Chondrocyte (in vitro differentiated cells): ENCODE measurements around the gene PTH1R. TPM values are rescaled to one million over a fixed set of nuclear protein-coding genes. Genes with fewer than 3 reads are reported as not detected.

ENCODE experiments used
- DNase-seq: peaks from one replicate; pipeline ENCODE4 v3.0.0; 2021; ENCODE audit warnings: mixed read lengths, low spot score
- H3K27ac Mint-ChIP-seq: one replicate; pipeline ENCODE4 v1.8.0; 2021; ENCODE audit warnings: mild to moderate bottlenecking, moderate library complexity, mixed read lengths; ENCODE audit not compliant: unreplicated experiment
- H3K27me3 Mint-ChIP-seq: 2 replicates; pipeline ENCODE4 v1.8.0; 2021; ENCODE audit warnings: low read depth, mixed read lengths
- H3K36me3 Mint-ChIP-seq: 2 replicates; pipeline ENCODE4 v1.8.0; 2021; ENCODE audit warnings: low read depth, mixed read lengths
- H3K4me1 Mint-ChIP-seq: 2 replicates; pipeline ENCODE4 v1.8.0; 2021; ENCODE audit warnings: low read depth, mild to moderate bottlenecking, mixed read lengths
- H3K4me3 Mint-ChIP-seq: one replicate; pipeline ENCODE4 v1.8.0; 2021; ENCODE audit warnings: mild to moderate bottlenecking, moderate library complexity, mixed read lengths; ENCODE audit not compliant: unreplicated experiment
- H3K9me3 Mint-ChIP-seq: 2 replicates; pipeline ENCODE4 v1.8.0; 2021; ENCODE audit warnings: low read depth, mixed read lengths
- total RNA-seq: library from RNA; stranded (reverse); gene quantifications from 3 replicates; pipeline ENCODE4 v1.2.1, GENCODE V29; 2021
- TF ChIP-seq, protein P1 (sequence below): fragments of 200-600 bp; sonication (generic); IDR thresholded peaks from 2 replicates; pipeline ENCODE4 v1.5.0; 2021; ENCODE audit warnings: antibody characterized with exemption, mild to moderate bottlenecking, moderate library complexity

PTH1R gene
- total RNA-seq, 1 donor from 2014 or later = 3.1 TPM

DNA sequence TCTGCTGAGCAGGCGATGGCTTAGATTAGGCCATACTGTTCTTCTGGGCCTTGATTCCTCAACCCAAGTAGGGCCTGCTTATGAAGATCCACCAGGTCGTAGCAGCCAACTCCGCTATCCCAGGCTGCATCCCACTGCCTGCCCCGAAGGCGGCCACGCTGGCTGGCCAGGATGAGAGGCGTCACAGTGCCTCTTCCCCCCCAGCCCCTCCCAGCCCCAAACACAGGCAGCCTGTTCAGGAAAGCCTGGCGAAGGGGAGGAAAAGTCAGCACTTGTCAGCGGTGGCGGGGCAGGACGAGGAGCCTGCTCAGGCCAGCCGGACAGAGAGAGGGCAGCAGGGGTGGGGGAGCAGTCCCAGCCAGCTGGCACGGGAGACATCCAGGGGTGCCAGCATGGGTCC, 11.2 kb downstream of the PTH1R start:
- no peak for DNase-seq
- Mint-ChIP-seq H3K27me3 (peaks cover 4% of the 10 kb centered on the region), H3K36me3 (no peaks in the 10 kb centered on the region), H3K27ac (no peak overlapping the region), H3K9me3 (no peaks in the 10 kb centered on the region), H3K4me1 (peaks cover 27% of the 10 kb centered on the region), H3K4me3 (no peak overlapping the region)
- TF ChIP-seq, protein P1, sequence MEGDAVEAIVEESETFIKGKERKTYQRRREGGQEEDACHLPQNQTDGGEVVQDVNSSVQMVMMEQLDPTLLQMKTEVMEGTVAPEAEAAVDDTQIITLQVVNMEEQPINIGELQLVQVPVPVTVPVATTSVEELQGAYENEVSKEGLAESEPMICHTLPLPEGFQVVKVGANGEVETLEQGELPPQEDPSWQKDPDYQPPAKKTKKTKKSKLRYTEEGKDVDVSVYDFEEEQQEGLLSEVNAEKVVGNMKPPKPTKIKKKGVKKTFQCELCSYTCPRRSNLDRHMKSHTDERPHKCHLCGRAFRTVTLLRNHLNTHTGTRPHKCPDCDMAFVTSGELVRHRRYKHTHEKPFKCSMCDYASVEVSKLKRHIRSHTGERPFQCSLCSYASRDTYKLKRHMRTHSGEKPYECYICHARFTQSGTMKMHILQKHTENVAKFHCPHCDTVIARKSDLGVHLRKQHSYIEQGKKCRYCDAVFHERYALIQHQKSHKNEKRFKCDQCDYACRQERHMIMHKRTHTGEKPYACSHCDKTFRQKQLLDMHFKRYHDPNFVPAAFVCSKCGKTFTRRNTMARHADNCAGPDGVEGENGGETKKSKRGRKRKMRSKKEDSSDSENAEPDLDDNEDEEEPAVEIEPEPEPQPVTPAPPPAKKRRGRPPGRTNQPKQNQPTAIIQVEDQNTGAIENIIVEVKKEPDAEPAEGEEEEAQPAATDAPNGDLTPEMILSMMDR = no peak

DNA sequence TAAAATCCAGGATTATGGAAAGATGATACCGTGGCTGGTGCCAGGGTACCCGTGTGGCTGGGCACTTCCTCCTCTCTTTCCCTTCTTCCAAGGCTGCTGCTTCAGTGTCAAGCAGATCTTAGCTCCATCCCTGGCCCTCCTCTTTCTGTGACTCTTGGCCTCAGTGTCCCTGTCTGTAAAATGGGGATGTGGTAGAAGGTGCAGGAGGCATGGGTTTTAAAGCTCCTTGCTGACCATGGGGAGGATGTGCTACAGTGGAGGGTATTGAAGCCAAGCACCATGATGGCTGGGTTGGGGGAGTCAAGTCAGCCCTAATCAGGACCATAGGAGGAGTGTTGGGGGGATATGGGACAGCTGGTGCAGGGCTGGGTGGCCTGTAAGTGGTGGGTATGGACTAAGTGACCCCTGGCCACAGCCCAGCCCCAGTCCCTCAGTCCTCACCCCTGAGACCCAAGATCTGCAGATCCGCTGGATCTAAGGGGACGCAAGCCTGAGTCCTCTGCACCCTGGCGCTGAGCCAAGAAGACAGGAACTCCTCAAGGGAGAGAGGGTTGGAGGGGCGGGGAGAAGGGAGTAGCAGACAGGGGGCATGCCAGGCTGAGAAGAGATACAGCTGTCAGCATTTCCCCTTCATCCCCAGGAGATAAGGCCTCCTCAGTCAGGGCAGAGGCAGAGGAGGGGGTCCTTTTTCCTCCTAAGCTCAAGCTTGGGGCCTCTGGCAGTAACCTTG, 12.0 kb downstream of the PTH1R start:
- no peak for DNase-seq
- Mint-ChIP-seq H3K9me3 (no peaks in the 10 kb centered on the region), H3K4me1 (peaks cover 25% of the 10 kb centered on the region), H3K4me3 (no peak overlapping the region), H3K27me3 (peaks cover 2% of the 10 kb centered on the region), H3K27ac (no peak overlapping the region), H3K36me3 (no peaks in the 10 kb centered on the region)
- TF ChIP-seq, protein P1 = no peak

DNA sequence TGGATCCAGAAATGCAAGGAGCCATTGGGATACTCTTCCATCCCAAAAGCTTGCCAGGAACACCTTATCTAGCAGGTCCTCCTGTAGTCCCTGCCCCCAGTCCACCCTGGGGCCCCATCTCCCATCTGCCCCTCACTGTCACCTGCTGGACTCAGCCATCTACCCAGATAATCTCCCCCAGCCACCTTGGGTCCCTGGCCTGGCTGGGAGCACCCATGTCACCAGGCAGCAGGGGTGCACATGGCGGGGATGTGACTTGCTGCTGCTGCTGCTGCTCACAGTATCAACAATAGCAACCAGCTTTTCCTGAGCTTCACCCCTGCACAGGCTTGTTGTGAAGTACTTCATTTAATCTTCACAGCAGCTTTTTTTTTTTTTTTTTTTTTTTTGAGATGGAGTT, 12.6 kb downstream of the PTH1R start:
- Mint-ChIP-seq H3K27ac (no peak overlapping the region), H3K27me3 (peaks cover 2% of the 10 kb centered on the region), H3K4me1 (peaks cover 25% of the 10 kb centered on the region), H3K9me3 (no peaks in the 10 kb centered on the region), H3K4me3 (no peak overlapping the region), H3K36me3 (no peaks in the 10 kb centered on the region)
- DNase-seq = no peak
- TF ChIP-seq, protein P1 = no peak

GRCh38 chr3:46891132-46891531, 13.6 kb downstream of the PTH1R start:
- TF ChIP-seq, protein P1 = no peak
- H3K27ac Mint-ChIP-seq = no peak overlapping the region
- no peak for DNase-seq
- peaks cover 2% of the 10 kb centered on the region for H3K27me3 Mint-ChIP-seq
- H3K9me3 Mint-ChIP-seq = no peaks in the 10 kb centered on the region
- peaks cover 25% of the 10 kb centered on the region for H3K4me1 Mint-ChIP-seq
- H3K36me3 Mint-ChIP-seq = no peaks in the 10 kb centered on the region
- no peak overlapping the region for H3K4me3 Mint-ChIP-seq

GRCh38 chr3:46892285-46893145, 15.0 kb downstream of the PTH1R start:
- Mint-ChIP-seq H3K9me3 (no peaks in the 10 kb centered on the region), H3K27me3 (peaks cover 2% of the 10 kb centered on the region), H3K36me3 (no peaks in the 10 kb centered on the region), H3K4me3 (peak overlapping the region; percentile 72), H3K4me1 (peaks cover 25% of the 10 kb centered on the region), H3K27ac (no peak overlapping the region)
- TF ChIP-seq, protein P1 = peak; percentile 4
- peak; percentile 42 for DNase-seq
